ENCODE data around the gene PAX7. TPM values are rescaled to one million over a fixed set of nuclear protein-coding genes. Genes with fewer than 3 reads are reported as not detected.

The PAX7 gene
- total RNA-seq, 1 experiment from 2014 or later, result not detected

- no peaks in the 10 kb centered on the region for H3K9me3 Mint-ChIP-seq (ENCODE audit: unreplicated experiment)
- no peak overlapping the region for H3K4me3 Mint-ChIP-seq (ENCODE audit: unreplicated experiment)
- intact Hi-C loops (cut with micrococcal nuclease), result no loop called here
- peaks cover 79% of the 10 kb centered on the region for H3K27me3 Mint-ChIP-seq (ENCODE audit: insufficient read depth, unreplicated experiment)
- POLR2A ChIA-PET, result interaction anchor here (0.6 kb wide), 1 partner anchor 146 kb away, joined by 4 read pairs; no protein-coding TSS in a partner anchor
- BruUV-seq (replicated peaks), result no TSS peak
- H3K4me1 Mint-ChIP-seq (ENCODE audit: insufficient read depth, unreplicated experiment), result no peaks in the 10 kb centered on the region
- no peak for TF ChIP-seq CTCF (IDR thresholded peaks at IDR 0.05; ENCODE audit: unreplicated experiment)
- DNase-seq (ENCODE audit: unreplicated experiment), result no peak
- H3K36me3 Mint-ChIP-seq (ENCODE audit: insufficient read depth, unreplicated experiment), result no peaks in the 10 kb centered on the region
- H3K27ac Mint-ChIP-seq (ENCODE audit: low read depth, unreplicated experiment), result no peak overlapping the region
- CTCF ChIA-PET, result interaction anchor here (0.6 to 0.9 kb wide), 2 partner anchors 38 to 295 kb away, joined by 3 to 4 read pairs; no protein-coding TSS in a partner anchor
Measured at GRCh38 chr1:18719786-18720451, 89.3 kb downstream of the PAX7 start.

- intact Hi-C loops (cut with micrococcal nuclease), result no loop called here
- peaks cover 71% of the 10 kb centered on the region for H3K27me3 Mint-ChIP-seq (ENCODE audit: insufficient read depth, unreplicated experiment)
- TF ChIP-seq CTCF (IDR thresholded peaks at IDR 0.05; ENCODE audit: unreplicated experiment), result no peak
- no peaks in the 10 kb centered on the region for H3K36me3 Mint-ChIP-seq (ENCODE audit: insufficient read depth, unreplicated experiment)
- no TSS peak for BruUV-seq (replicated peaks)
- H3K4me1 Mint-ChIP-seq (ENCODE audit: insufficient read depth, unreplicated experiment), result no peaks in the 10 kb centered on the region
- H3K4me3 Mint-ChIP-seq (ENCODE audit: unreplicated experiment), result no peak overlapping the region
- ChIA-PET CTCF (no interaction called here), POLR2A (no interaction called here)
- no peaks in the 10 kb centered on the region for H3K9me3 Mint-ChIP-seq (ENCODE audit: unreplicated experiment)
- no peak for DNase-seq (ENCODE audit: unreplicated experiment)
- H3K27ac Mint-ChIP-seq (ENCODE audit: low read depth, unreplicated experiment), result no peak overlapping the region
Measured at GRCh38 chr1:18721041-18721440, 90.4 kb downstream of the PAX7 start.

GRCh38 chr1:18721776-18722175 is 91.1 kb downstream of the PAX7 start:
- Mint-ChIP-seq H3K4me1 (ENCODE audit: insufficient read depth, unreplicated experiment) (no peaks in the 10 kb centered on the region), H3K27me3 (ENCODE audit: insufficient read depth, unreplicated experiment) (peaks cover 71% of the 10 kb centered on the region), H3K27ac (ENCODE audit: low read depth, unreplicated experiment) (no peak overlapping the region), H3K9me3 (ENCODE audit: unreplicated experiment) (no peaks in the 10 kb centered on the region), H3K4me3 (ENCODE audit: unreplicated experiment) (no peak overlapping the region), H3K36me3 (ENCODE audit: insufficient read depth, unreplicated experiment) (no peaks in the 10 kb centered on the region)
- intact Hi-C loops (cut with micrococcal nuclease), result no loop called here
- BruUV-seq (replicated peaks), result no TSS peak
- CTCF ChIA-PET, result interaction anchor here (0.9 kb wide), 1 partner anchor 125 kb away, joined by 3 read pairs; no protein-coding TSS in a partner anchor
- no peak for DNase-seq (ENCODE audit: unreplicated experiment)
- POLR2A ChIA-PET, result no interaction called here
- no peak for TF ChIP-seq CTCF (IDR thresholded peaks at IDR 0.05; ENCODE audit: unreplicated experiment)

- no peak for DNase-seq (ENCODE audit: unreplicated experiment)
Measured at GRCh38 chr1:18722270-18722669, 91.6 kb downstream of the PAX7 start.

More at GRCh38 chr1:18722270-18722669, 91.6 kb downstream of the PAX7 start:
- POLR2A ChIA-PET, result no interaction called here
- H3K4me3 Mint-ChIP-seq (ENCODE audit: unreplicated experiment), result no peak overlapping the region
- TF ChIP-seq CTCF (IDR thresholded peaks at IDR 0.05; ENCODE audit: unreplicated experiment), result no peak
- H3K36me3 Mint-ChIP-seq (ENCODE audit: insufficient read depth, unreplicated experiment), result no peaks in the 10 kb centered on the region
- no TSS peak for BruUV-seq (replicated peaks)
- intact Hi-C loops (cut with micrococcal nuclease), result no loop called here
- H3K27me3 Mint-ChIP-seq (ENCODE audit: insufficient read depth, unreplicated experiment), result peaks cover 71% of the 10 kb centered on the region
- H3K9me3 Mint-ChIP-seq (ENCODE audit: unreplicated experiment), result no peaks in the 10 kb centered on the region
- H3K4me1 Mint-ChIP-seq (ENCODE audit: insufficient read depth, unreplicated experiment), result no peaks in the 10 kb centered on the region
- CTCF ChIA-PET, result interaction anchor here (0.8 to 1.4 kb wide), 3 partner anchors 12 to 125 kb away, joined by 3 to 5 read pairs (median 3); no protein-coding TSS in a partner anchor
- H3K27ac Mint-ChIP-seq (ENCODE audit: low read depth, unreplicated experiment), result no peak overlapping the region

Data from MCF 10A (cell line).